GM12872 (cell line): Measurements from ENCODE around the gene FOXE1.
A peak's percentile ranks its signal among the peaks of the same experiment; 100 is the strongest.

Experiments
- CTCF ChIP-seq: IDR thresholded peaks from 3 replicates; pipeline ENCODE4 v1.5.1; 2011; ENCODE audit warnings: low read depth, mild to moderate bottlenecking, low read length, moderate library complexity; ENCODE audit not compliant: insufficient read depth

The FOXE1 gene

GRCh38 chr9:97889941-97890887, 37.2 kb downstream of the FOXE1 start:
- peak; percentile 82 for TF ChIP-seq CTCF

GRCh38 chr9:97891736-97892135, 38.7 kb downstream of the FOXE1 start:
- TF ChIP-seq CTCF = no peak

- TF ChIP-seq CTCF = no peak
These were observed 39.4 kb downstream of the FOXE1 start for GRCh38 chr9:97892421-97892820.

GRCh38 chr9:97895211-97895610, 42.2 kb downstream of the FOXE1 start:
- no peak for TF ChIP-seq CTCF

GRCh38 chr9:97895695-97896332, 42.8 kb downstream of the FOXE1 start:
- peak; percentile 43; the same call in 2 of the 3 replicates for TF ChIP-seq CTCF

- no peak for TF ChIP-seq CTCF
These were observed 47.2 kb downstream of the FOXE1 start for GRCh38 chr9:97900103-97900737.
